Hindlimb muscle (tissue), 1 donor: ENCODE measurements around the gene RAB24. TPM values are rescaled to one million over a fixed set of nuclear protein-coding genes. Genes with fewer than 3 reads are reported as not detected.
A peak's percentile ranks its signal among the peaks of the same experiment; 100 is the strongest.

Experiments
- DNase-seq: peaks from one replicate; pipeline ENCODE4 v3.0.0-alpha.2; 2013
- polyA plus RNA-seq: library from polyadenylated mRNA; unstranded; fragments of 120-200 nt; gene quantifications from one replicate; pipeline ENCODE4 v1.2.1, GENCODE V29; 2013; ENCODE audit not compliant: insufficient read length

Gene RAB24
- polyA plus RNA-seq, 1 donor: 23.0 TPM

- no peak for DNase-seq
Measured at GRCh38 chr5:177332896-177333260, 29.4 kb upstream of the RAB24 start.

- no peak for DNase-seq
Measured at GRCh38 chr5:177332031-177332895, 28.7 kb upstream of the RAB24 start.

GRCh38 chr5:177330991-177331842, 27.7 kb upstream of the RAB24 start:
- no peak for DNase-seq

GRCh38 chr5:177329883-177330282, 26.4 kb upstream of the RAB24 start:
- no peak for DNase-seq

- DNase-seq: no peak
Measured at GRCh38 chr5:177328545-177329231, 25.2 kb upstream of the RAB24 start.

- peak; percentile 54 for DNase-seq
Measured at GRCh38 chr5:177327539-177328522, 24.3 kb upstream of the RAB24 start.

GRCh38 chr5:177325868-177326381, 22.4 kb upstream of the RAB24 start:
- DNase-seq: no peak

GRCh38 chr5:177320879-177321278, 17.4 kb upstream of the RAB24 start:
- no peak for DNase-seq

- no peak for DNase-seq
Measured at GRCh38 chr5:177319913-177320588, 16.5 kb upstream of the RAB24 start.

- peak; percentile 53 for DNase-seq
Measured at GRCh38 chr5:177317959-177318377, 14.4 kb upstream of the RAB24 start.

GRCh38 chr5:177316005-177316404, 12.5 kb upstream of the RAB24 start:
- DNase-seq: no peak

- DNase-seq: no peak
Measured at GRCh38 chr5:177315411-177315810, 11.9 kb upstream of the RAB24 start.

- DNase-seq: no peak
Measured at GRCh38 chr5:177314376-177315342, 11.1 kb upstream of the RAB24 start.

- DNase-seq: no peak
Measured at GRCh38 chr5:177313561-177314259, 10.2 kb upstream of the RAB24 start.

GRCh38 chr5:177312649-177313181, 9.2 kb upstream of the RAB24 start:
- DNase-seq: no peak

- DNase-seq: peak; percentile 93
Measured at GRCh38 chr5:177311723-177312648, 8.5 kb upstream of the RAB24 start, which contains the start of gene MXD3. TSS of gene MXD3 (minus strand) at chr5:177311898. CDS start at chr5:177311830, 68 bp downstream.

- no peak for DNase-seq
Measured at GRCh38 chr5:177311392-177311722, 7.8 kb upstream of the RAB24 start.
